Measurements from ENCODE around the gene MFAP3L. TPM values are rescaled to one million over a fixed set of nuclear protein-coding genes. Genes with fewer than 3 reads are reported as not detected.

The MFAP3L gene
- polyA plus RNA-seq, 2 donors, result 0.24 to 0.31 TPM

DNA sequence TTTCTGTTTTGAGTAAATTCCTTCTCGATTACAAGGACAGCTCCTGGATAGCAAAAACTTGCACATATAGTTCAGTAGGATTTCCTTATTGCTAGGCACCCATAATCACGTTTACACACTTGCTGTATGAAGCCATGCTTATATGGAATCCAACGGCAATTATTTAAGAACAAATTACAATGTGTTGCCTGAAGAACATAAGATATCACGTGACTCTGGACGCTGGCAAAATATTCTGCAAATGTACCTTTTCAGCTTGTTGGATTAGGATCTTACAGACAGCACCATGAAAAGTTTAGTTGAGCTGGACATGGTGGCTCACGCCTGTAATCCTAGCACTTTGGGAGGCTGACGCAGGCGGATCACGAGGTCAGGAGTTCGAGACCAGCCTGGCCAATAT, 17.4 kb downstream of the MFAP3L start:
- Histone ChIP-seq H3K4me1 (ENCODE audit: control insufficient read depth in 2 of 2, insufficient read depth in 2 of 2, low read length in 1 of 2) (no peaks in the 10 kb centered on the region), H3K4me3 (ENCODE audit: low read depth in 1 of 2, low read length in 2 of 2) (no peak overlapping the region), H3K27me3 (ENCODE audit: control insufficient read depth in 1 of 2, insufficient read depth in 2 of 2, low read length in 2 of 2) (peaks cover 0 to 2% of the 10 kb centered on the region in 2 donors), H3K36me3 (ENCODE audit: control insufficient read depth in 2 of 2, insufficient read depth in 2 of 2, low read length in 1 of 2) (no peaks in the 10 kb centered on the region), H3K27ac (ENCODE audit: low read depth in 2 of 2, low read length in 1 of 2) (no peak overlapping the region), H3K9me3 (ENCODE audit: control insufficient read depth in 2 of 2, insufficient read depth in 1 of 2, low read depth in 1 of 2, low read length in 1 of 2) (no peaks in the 10 kb centered on the region)
- WGBS, 2 donors, result 85 to 89% methylated on average over 10 of the region's 10 CpGs

DNA sequence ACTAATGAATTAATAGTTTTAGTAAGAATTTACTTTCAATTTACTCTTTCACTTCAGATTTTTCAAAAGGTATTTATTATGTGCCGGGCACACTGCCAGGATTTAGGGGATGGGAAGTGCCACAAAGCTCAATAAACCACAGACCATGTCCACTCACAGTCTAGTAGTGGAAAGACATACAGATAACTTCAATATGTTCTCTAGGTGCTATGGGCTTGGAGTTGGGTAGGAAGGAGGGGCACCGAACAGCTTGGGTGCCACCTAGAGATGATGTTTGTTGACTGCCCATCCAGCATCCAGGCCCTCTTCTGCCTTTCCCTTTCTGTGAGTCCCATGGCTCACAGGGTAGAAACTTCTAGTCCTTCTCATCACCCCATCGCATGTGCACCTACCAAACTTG, 17.8 kb downstream of the MFAP3L start:
- H3K4me1 ChIP-seq (ENCODE audit: control insufficient read depth in 2 of 2, insufficient read depth in 2 of 2, low read length in 1 of 2), result no peaks in the 10 kb centered on the region
- no peak overlapping the region for H3K4me3 ChIP-seq (ENCODE audit: low read depth in 1 of 2, low read length in 2 of 2)
- no peak overlapping the region for H3K27ac ChIP-seq (ENCODE audit: low read depth in 2 of 2, low read length in 1 of 2)
- peaks cover 0 to 2% of the 10 kb centered on the region in 2 donors for H3K27me3 ChIP-seq (ENCODE audit: control insufficient read depth in 1 of 2, insufficient read depth in 2 of 2, low read length in 2 of 2)
- H3K9me3 ChIP-seq (ENCODE audit: control insufficient read depth in 2 of 2, insufficient read depth in 1 of 2, low read depth in 1 of 2, low read length in 1 of 2), result no peaks in the 10 kb centered on the region
- no peaks in the 10 kb centered on the region for H3K36me3 ChIP-seq (ENCODE audit: control insufficient read depth in 2 of 2, insufficient read depth in 2 of 2, low read length in 1 of 2)
- 82 to 91% methylated on average over 3 of the region's 3 CpGs for WGBS, 2 donors

DNA sequence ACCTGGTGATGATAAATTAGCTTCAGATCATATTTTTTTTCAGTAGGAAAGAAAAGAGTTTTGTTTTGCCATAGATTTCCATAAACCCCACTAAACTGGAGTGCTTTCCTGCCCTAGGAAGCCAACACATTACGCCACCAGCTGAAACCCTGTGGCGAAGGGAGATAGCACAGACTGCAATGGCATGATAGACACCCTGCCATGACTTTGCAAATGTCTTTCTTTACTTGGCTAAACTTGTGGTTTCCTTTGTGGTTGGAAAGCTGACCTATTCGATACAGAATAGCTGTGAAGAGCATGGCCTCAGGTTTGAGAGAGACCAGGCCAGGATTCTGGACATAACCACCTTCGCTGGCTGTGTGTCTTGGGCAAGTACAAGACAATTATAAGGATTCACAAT, 19.1 kb downstream of the MFAP3L start:
- Histone ChIP-seq H3K36me3 (ENCODE audit: control insufficient read depth in 2 of 2, insufficient read depth in 2 of 2, low read length in 1 of 2) (no peaks in the 10 kb centered on the region), H3K27me3 (ENCODE audit: control insufficient read depth in 1 of 2, insufficient read depth in 2 of 2, low read length in 2 of 2) (peaks cover 0 to 6% of the 10 kb centered on the region in 2 donors), H3K4me1 (ENCODE audit: control insufficient read depth in 2 of 2, insufficient read depth in 2 of 2, low read length in 1 of 2) (no peaks in the 10 kb centered on the region), H3K9me3 (ENCODE audit: control insufficient read depth in 2 of 2, insufficient read depth in 1 of 2, low read depth in 1 of 2, low read length in 1 of 2) (no peaks in the 10 kb centered on the region), H3K4me3 (ENCODE audit: low read depth in 1 of 2, low read length in 2 of 2) (no peak overlapping the region), H3K27ac (ENCODE audit: low read depth in 2 of 2, low read length in 1 of 2) (no peak overlapping the region)
- 89 to 96% methylated on average over 4 of the region's 4 CpGs for WGBS, 2 donors

DNA sequence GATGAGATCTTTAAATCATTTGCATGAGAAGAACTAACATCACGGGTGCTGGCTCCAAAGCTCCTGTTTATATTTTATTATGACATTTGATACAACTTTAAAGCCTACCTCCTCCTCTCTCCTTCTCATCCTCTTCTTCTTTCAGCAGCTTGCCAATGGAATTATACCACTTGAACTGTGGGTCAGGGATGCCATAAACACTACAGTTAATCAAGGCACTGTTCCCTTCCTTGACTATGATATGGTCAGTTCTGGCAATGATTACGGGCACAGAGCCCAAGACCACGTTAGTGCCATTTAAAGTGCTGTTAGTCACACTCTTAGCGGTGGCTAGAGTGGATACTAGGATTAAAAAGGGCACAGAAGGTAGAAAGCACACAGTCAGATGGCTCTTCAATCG, 20.7 kb downstream of the MFAP3L start:
- Histone ChIP-seq H3K4me3 (ENCODE audit: low read depth in 1 of 2, low read length in 2 of 2) (no peak overlapping the region), H3K27me3 (ENCODE audit: control insufficient read depth in 1 of 2, insufficient read depth in 2 of 2, low read length in 2 of 2) (peaks cover 0 to 4% of the 10 kb centered on the region in 2 donors), H3K36me3 (ENCODE audit: control insufficient read depth in 2 of 2, insufficient read depth in 2 of 2, low read length in 1 of 2) (no peaks in the 10 kb centered on the region), H3K9me3 (ENCODE audit: control insufficient read depth in 2 of 2, insufficient read depth in 1 of 2, low read depth in 1 of 2, low read length in 1 of 2) (no peaks in the 10 kb centered on the region), H3K27ac (ENCODE audit: low read depth in 2 of 2, low read length in 1 of 2) (no peak overlapping the region), H3K4me1 (ENCODE audit: control insufficient read depth in 2 of 2, insufficient read depth in 2 of 2, low read length in 1 of 2) (no peaks in the 10 kb centered on the region)
- WGBS, 2 donors, result 65 to 72% methylated on average over 5 of the region's 5 CpGs

DNA sequence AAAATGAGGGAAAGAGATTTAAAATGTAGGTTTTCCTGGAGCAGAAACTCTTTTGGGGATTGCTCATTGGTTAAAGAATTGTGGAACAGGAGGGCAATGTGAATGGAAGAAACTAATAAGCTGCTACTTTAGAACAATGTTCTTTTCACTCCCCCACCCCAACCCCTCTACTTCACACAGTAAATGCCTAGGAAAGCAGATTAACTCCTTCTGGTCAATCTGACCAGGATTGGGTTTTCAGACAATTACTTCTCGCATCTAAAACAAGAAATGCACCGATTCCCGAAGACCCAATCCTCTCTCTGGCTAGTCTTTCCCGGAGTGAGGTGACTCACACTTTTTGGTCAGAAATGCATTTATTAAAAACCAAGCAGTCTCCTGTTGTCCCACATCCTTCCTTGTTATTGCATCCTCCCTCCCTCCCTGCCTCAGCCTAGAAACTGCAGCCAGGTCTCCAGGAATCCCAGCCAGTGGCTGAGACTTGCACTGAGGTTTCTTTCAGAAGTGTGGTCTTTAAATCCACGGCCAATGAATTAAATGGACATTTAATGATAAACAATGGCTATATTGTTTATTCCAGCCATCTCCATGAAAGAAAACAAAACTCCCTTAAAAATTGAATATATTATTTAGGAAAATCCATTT, 21.4 kb downstream of the MFAP3L start:
- peaks cover 0 to 4% of the 10 kb centered on the region in 2 donors for H3K27me3 ChIP-seq (ENCODE audit: control insufficient read depth in 1 of 2, insufficient read depth in 2 of 2, low read length in 2 of 2)
- H3K9me3 ChIP-seq (ENCODE audit: control insufficient read depth in 2 of 2, insufficient read depth in 1 of 2, low read depth in 1 of 2, low read length in 1 of 2), result no peaks in the 10 kb centered on the region
- no peak overlapping the region for H3K4me3 ChIP-seq (ENCODE audit: low read depth in 1 of 2, low read length in 2 of 2)
- WGBS, 2 donors, result 68 to 79% methylated on average over 5 of the region's 5 CpGs
- no peak overlapping the region for H3K27ac ChIP-seq (ENCODE audit: low read depth in 2 of 2, low read length in 1 of 2)
- H3K4me1 ChIP-seq (ENCODE audit: control insufficient read depth in 2 of 2, insufficient read depth in 2 of 2, low read length in 1 of 2), result no peaks in the 10 kb centered on the region
- H3K36me3 ChIP-seq (ENCODE audit: control insufficient read depth in 2 of 2, insufficient read depth in 2 of 2, low read length in 1 of 2), result no peaks in the 10 kb centered on the region

DNA sequence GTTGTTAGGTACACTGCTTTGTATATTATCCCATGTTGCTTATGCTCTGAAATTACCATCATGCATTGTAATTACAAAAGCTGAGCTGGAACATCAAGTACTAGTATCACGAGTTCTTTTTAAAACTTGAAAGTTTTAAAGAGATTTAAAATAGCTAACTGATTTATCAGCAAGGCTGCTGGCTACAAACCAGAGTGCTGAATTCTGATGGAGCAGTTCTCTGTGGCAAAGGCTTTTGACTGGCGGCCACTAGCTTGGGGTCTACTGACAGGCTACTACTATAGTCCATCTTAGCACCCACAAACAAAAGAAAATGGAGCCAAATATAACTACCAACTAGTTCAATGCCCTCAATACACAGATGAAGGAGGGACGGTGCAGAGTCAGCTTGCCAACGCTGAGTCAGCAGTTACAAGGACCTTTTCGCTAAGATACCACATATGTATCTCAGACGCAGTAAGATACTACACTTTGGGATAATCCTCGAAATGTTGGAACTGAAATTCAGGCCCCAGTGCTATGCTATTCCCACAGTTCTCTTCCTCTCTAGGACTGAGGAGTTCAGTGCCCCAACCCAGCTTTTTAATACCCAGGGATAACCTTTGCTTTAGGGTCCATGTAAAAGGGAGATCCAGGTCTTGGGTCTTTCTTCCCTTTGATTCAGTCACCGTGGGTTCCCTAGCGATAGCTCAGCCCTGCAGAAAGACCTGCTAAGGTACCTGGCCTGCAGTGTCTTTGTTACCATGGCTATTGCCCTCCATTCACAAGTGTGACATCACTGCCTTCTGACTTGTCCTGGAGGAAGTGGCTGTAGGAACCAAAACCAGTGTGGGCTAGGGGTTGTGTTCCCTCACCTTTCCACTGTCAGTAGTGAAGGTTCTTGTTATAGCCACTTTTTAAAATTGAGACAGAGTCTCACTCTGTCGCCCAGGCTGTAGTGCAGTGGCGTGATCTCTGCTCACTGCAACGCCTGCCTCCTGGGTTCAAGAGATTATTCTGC, 22.8 kb downstream of the MFAP3L start:
- peaks cover 0 to 4% of the 10 kb centered on the region in 2 donors for H3K27me3 ChIP-seq (ENCODE audit: control insufficient read depth in 1 of 2, insufficient read depth in 2 of 2, low read length in 2 of 2)
- WGBS, 2 donors, result 92 to 93% methylated on average over 12 of the region's 12 CpGs
- no peaks in the 10 kb centered on the region for H3K36me3 ChIP-seq (ENCODE audit: control insufficient read depth in 2 of 2, insufficient read depth in 2 of 2, low read length in 1 of 2)

GRCh38 chr4:170001745-170002267, 24.4 kb downstream of the MFAP3L start:
- Histone ChIP-seq H3K9me3 (ENCODE audit: control insufficient read depth in 2 of 2, insufficient read depth in 1 of 2, low read depth in 1 of 2, low read length in 1 of 2) (no peaks in the 10 kb centered on the region), H3K27ac (ENCODE audit: low read depth in 2 of 2, low read length in 1 of 2) (no peak overlapping the region), H3K4me3 (ENCODE audit: low read depth in 1 of 2, low read length in 2 of 2) (no peak overlapping the region), H3K36me3 (ENCODE audit: control insufficient read depth in 2 of 2, insufficient read depth in 2 of 2, low read length in 1 of 2) (no peaks in the 10 kb centered on the region), H3K27me3 (ENCODE audit: control insufficient read depth in 1 of 2, insufficient read depth in 2 of 2, low read length in 2 of 2) (peaks cover 0 to 4% of the 10 kb centered on the region in 2 donors), H3K4me1 (ENCODE audit: control insufficient read depth in 2 of 2, insufficient read depth in 2 of 2, low read length in 1 of 2) (no peaks in the 10 kb centered on the region)
- WGBS, 2 donors, result 45 to 59% methylated on average over 5 of the region's 5 CpGs

More for the DNA sequence above, 22.8 kb downstream of the MFAP3L start:
- Histone ChIP-seq H3K4me3 (ENCODE audit: low read depth in 1 of 2, low read length in 2 of 2) (no peak overlapping the region), H3K27ac (ENCODE audit: low read depth in 2 of 2, low read length in 1 of 2) (no peak overlapping the region), H3K9me3 (ENCODE audit: control insufficient read depth in 2 of 2, insufficient read depth in 1 of 2, low read depth in 1 of 2, low read length in 1 of 2) (no peaks in the 10 kb centered on the region), H3K4me1 (ENCODE audit: control insufficient read depth in 2 of 2, insufficient read depth in 2 of 2, low read length in 1 of 2) (no peaks in the 10 kb centered on the region)

GRCh38 chr4:170001011-170001744, 25.0 kb downstream of the MFAP3L start:
- no peak overlapping the region for H3K4me3 ChIP-seq (ENCODE audit: low read depth in 1 of 2, low read length in 2 of 2)
- H3K27me3 ChIP-seq (ENCODE audit: control insufficient read depth in 1 of 2, insufficient read depth in 2 of 2, low read length in 2 of 2), result peaks cover 0 to 4% of the 10 kb centered on the region in 2 donors
- no peak overlapping the region for H3K27ac ChIP-seq (ENCODE audit: low read depth in 2 of 2, low read length in 1 of 2)
- H3K36me3 ChIP-seq (ENCODE audit: control insufficient read depth in 2 of 2, insufficient read depth in 2 of 2, low read length in 1 of 2), result no peaks in the 10 kb centered on the region
- peaks cover 0 to 2% of the 10 kb centered on the region in 2 donors for H3K4me1 ChIP-seq (ENCODE audit: control insufficient read depth in 2 of 2, insufficient read depth in 2 of 2, low read length in 1 of 2)
- 45 to 52% methylated on average over 3 of the region's 3 CpGs for WGBS, 2 donors
- no peaks in the 10 kb centered on the region for H3K9me3 ChIP-seq (ENCODE audit: control insufficient read depth in 2 of 2, insufficient read depth in 1 of 2, low read depth in 1 of 2, low read length in 1 of 2)

DNA sequence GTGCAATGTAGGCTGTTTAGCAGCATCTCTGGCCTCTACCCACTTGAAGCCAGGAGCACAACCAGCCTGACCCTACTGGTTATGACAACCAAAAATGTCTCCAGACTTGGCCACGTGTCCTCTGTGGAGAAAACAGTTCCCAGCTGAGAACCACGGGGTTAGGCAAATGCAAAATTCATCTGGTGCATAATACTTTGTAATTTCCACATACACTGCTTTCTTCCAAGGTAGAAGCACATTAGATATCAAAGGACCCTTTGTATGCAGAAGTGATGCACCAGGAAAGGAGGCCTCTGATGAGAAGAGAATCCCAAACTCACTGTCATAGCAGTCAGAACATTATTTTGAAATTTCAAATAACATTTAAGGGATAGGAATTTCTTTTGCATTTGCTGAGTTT, 26.3 kb downstream of the MFAP3L start:
- Histone ChIP-seq H3K36me3 (ENCODE audit: control insufficient read depth in 2 of 2, insufficient read depth in 2 of 2, low read length in 1 of 2) (no peaks in the 10 kb centered on the region), H3K4me1 (ENCODE audit: control insufficient read depth in 2 of 2, insufficient read depth in 2 of 2, low read length in 1 of 2) (peaks cover 0 to 2% of the 10 kb centered on the region in 2 donors), H3K9me3 (ENCODE audit: control insufficient read depth in 2 of 2, insufficient read depth in 1 of 2, low read depth in 1 of 2, low read length in 1 of 2) (no peaks in the 10 kb centered on the region), H3K4me3 (ENCODE audit: low read depth in 1 of 2, low read length in 2 of 2) (no peak overlapping the region), H3K27ac (ENCODE audit: low read depth in 2 of 2, low read length in 1 of 2) (no peak overlapping the region), H3K27me3 (ENCODE audit: control insufficient read depth in 1 of 2, insufficient read depth in 2 of 2, low read length in 2 of 2) (peaks cover 0 to 11% of the 10 kb centered on the region in 2 donors)
- WGBS, 2 donors, result 75 to 78% methylated on average over 2 of the region's 2 CpGs
